ENCODE measurements around the gene TPSG1. TPM values are rescaled to one million over a fixed set of nuclear protein-coding genes. Genes with fewer than 3 reads are reported as not detected.

Gene TPSG1
- total RNA-seq, 2 donors from 2014 or later, result not detected

DNA sequence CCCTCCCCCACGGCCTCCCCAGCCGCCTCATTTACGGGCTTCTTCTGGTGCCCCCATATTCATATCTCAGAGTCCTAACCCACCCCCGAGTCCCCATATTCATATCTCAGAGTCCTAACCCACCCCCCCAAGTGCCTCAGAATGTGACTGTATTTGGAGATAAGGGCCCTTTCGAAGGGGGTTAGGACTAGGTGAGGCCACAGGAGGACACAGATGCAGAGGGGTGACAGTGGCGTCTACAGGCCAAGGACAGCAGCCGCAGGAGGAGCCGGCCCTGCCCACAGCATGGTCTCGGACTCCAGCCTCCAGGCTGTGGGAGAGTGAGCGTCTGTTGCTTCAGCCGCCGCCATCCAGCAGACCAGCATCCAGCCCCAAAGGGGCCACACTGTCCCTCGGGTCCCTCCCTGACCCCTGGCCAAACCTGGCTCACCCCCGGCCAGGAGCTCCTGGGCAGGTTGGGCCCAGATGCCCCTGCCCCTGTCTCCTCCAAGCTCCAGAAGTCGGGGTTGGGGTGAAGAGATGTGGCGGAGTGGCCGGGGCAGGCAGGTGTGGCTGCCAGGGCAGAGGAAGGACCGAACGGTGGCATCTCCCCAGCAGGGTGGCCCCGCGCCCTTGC lies 46.7 kb downstream of the TPSG1 start:
- no peaks in the 10 kb centered on the region for H3K4me1 Mint-ChIP-seq
- H3K27me3 Mint-ChIP-seq (ENCODE audit: insufficient read depth), result no peaks in the 10 kb centered on the region
- TF ChIP-seq, protein P1, sequence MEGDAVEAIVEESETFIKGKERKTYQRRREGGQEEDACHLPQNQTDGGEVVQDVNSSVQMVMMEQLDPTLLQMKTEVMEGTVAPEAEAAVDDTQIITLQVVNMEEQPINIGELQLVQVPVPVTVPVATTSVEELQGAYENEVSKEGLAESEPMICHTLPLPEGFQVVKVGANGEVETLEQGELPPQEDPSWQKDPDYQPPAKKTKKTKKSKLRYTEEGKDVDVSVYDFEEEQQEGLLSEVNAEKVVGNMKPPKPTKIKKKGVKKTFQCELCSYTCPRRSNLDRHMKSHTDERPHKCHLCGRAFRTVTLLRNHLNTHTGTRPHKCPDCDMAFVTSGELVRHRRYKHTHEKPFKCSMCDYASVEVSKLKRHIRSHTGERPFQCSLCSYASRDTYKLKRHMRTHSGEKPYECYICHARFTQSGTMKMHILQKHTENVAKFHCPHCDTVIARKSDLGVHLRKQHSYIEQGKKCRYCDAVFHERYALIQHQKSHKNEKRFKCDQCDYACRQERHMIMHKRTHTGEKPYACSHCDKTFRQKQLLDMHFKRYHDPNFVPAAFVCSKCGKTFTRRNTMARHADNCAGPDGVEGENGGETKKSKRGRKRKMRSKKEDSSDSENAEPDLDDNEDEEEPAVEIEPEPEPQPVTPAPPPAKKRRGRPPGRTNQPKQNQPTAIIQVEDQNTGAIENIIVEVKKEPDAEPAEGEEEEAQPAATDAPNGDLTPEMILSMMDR (conservative IDR thresholded peaks at IDR 0.05), result no peak
- H3K27ac Mint-ChIP-seq, result no peak overlapping the region
- Histone ChIP-seq H3K4me3 (ENCODE audit: low read length) (no peak overlapping the region), H3K4me1 (ENCODE audit: control insufficient read depth, insufficient read depth, low read length) (no peaks in the 10 kb centered on the region), H3K9ac (ENCODE audit: extremely low read depth, low read length, poor library complexity, severe bottlenecking) (no peak overlapping the region), H3K27me3 (ENCODE audit: control insufficient read depth, insufficient read depth, low read length, poor library complexity, severe bottlenecking) (no peaks in the 10 kb centered on the region), H3K9me3 (ENCODE audit: control insufficient read depth, low read length) (no peaks in the 10 kb centered on the region), H3K27ac (ENCODE audit: low read depth, low read length) (no peak overlapping the region), H3K36me3 (ENCODE audit: control insufficient read depth, insufficient read depth, low read length) (no peaks in the 10 kb centered on the region)
- no peaks in the 10 kb centered on the region for H3K36me3 Mint-ChIP-seq (ENCODE audit: low read depth)
- WGBS, 2 experiments (ENCODE audit: insufficient coverage in 1 of 2, insufficient read length in 1 of 2), result 94% methylated on average over 10 to 20 of the region's 21 CpGs
- no peak for DNase-seq
- no peak overlapping the region for H3K4me3 Mint-ChIP-seq
- H3K9me3 Mint-ChIP-seq, result no peaks in the 10 kb centered on the region

DNA sequence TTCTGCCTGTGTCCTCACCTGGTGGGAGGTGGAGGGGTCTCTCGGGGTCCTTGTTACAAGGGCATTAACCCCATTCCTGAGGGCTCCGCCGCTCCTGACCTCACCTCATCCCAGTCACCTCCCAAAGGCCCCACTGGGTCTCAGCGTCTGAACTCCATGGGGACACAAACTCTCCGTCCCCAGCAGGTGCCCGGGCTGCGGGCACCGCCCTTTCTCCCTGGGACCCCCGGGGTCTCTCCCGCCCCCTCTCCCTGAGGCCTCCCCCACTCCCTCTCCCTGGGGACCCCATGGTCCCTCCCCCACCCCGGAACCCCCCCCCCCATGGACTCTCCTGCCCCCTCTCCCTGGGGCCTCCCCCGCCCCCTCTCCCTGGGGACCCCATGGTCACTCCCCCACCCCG lies 47.3 kb downstream of the TPSG1 start:
- Histone ChIP-seq H3K9me3 (ENCODE audit: control insufficient read depth, low read length) (no peaks in the 10 kb centered on the region), H3K27ac (ENCODE audit: low read depth, low read length) (no peak overlapping the region), H3K4me1 (ENCODE audit: control insufficient read depth, insufficient read depth, low read length) (no peaks in the 10 kb centered on the region), H3K27me3 (ENCODE audit: control insufficient read depth, insufficient read depth, low read length, poor library complexity, severe bottlenecking) (no peaks in the 10 kb centered on the region), H3K4me3 (ENCODE audit: low read length) (no peak overlapping the region), H3K36me3 (ENCODE audit: control insufficient read depth, insufficient read depth, low read length) (no peaks in the 10 kb centered on the region), H3K9ac (ENCODE audit: extremely low read depth, low read length, poor library complexity, severe bottlenecking) (no peak overlapping the region)
- DNase-seq, result no peak
- 83 to 88% methylated on average over 1 to 9 of the region's 13 CpGs for WGBS, 2 experiments (ENCODE audit: insufficient coverage in 1 of 2, insufficient read length in 1 of 2)
- Mint-ChIP-seq H3K27me3 (ENCODE audit: insufficient read depth) (no peaks in the 10 kb centered on the region), H3K9me3 (no peaks in the 10 kb centered on the region), H3K4me3 (no peak overlapping the region), H3K4me1 (no peaks in the 10 kb centered on the region), H3K27ac (no peak overlapping the region), H3K36me3 (ENCODE audit: low read depth) (no peaks in the 10 kb centered on the region)
- TF ChIP-seq, protein P1 (conservative IDR thresholded peaks at IDR 0.05), result no peak

DNA sequence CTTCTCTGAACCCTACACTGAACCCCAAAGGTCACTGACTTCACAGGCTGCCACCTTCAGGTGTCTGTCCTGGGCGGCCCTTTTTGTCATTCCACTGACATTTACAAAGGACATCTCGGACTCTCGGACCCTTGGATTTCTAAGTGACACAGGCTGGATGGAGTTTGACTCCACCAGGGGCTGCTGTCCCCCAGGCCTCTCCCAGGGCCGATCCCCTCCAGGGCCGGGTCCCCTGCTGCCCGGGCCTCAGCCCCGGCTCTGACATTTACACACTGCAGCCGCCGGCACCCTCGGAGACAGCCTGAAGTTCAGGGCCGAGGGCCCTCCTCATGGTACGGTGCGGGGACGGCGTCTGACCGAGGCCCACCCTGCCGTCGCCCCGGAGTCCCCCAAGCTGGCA lies 48.0 kb downstream of the TPSG1 start:
- TF ChIP-seq, protein P1 (conservative IDR thresholded peaks at IDR 0.05), result no peak
- Histone ChIP-seq H3K27ac (ENCODE audit: low read depth, low read length) (no peak overlapping the region), H3K4me1 (ENCODE audit: control insufficient read depth, insufficient read depth, low read length) (no peaks in the 10 kb centered on the region), H3K27me3 (ENCODE audit: control insufficient read depth, insufficient read depth, low read length, poor library complexity, severe bottlenecking) (no peaks in the 10 kb centered on the region), H3K9ac (ENCODE audit: extremely low read depth, low read length, poor library complexity, severe bottlenecking) (no peak overlapping the region), H3K36me3 (ENCODE audit: control insufficient read depth, insufficient read depth, low read length) (no peaks in the 10 kb centered on the region), H3K4me3 (ENCODE audit: low read length) (no peak overlapping the region), H3K9me3 (ENCODE audit: control insufficient read depth, low read length) (no peaks in the 10 kb centered on the region)
- WGBS, 2 experiments (ENCODE audit: insufficient coverage in 1 of 2, insufficient read length in 1 of 2), result 92 to 94% methylated on average over 17 to 19 of the region's 19 CpGs
- Mint-ChIP-seq H3K27ac (no peak overlapping the region), H3K4me3 (no peak overlapping the region), H3K9me3 (no peaks in the 10 kb centered on the region), H3K27me3 (ENCODE audit: insufficient read depth) (no peaks in the 10 kb centered on the region), H3K36me3 (ENCODE audit: low read depth) (no peaks in the 10 kb centered on the region), H3K4me1 (no peaks in the 10 kb centered on the region)
- no peak for DNase-seq

All from endodermal cell (in vitro differentiated cells).